ENCODE results near the gene TUT4. TPM values are rescaled to one million over a fixed set of nuclear protein-coding genes. Genes with fewer than 3 reads are reported as not detected.

Gene TUT4
- total and polyA plus RNA-seq, 2 donors (not counting 1 experiment from before 2014, with no cell fraction given): 29.3 to 37.5 TPM

DNA sequence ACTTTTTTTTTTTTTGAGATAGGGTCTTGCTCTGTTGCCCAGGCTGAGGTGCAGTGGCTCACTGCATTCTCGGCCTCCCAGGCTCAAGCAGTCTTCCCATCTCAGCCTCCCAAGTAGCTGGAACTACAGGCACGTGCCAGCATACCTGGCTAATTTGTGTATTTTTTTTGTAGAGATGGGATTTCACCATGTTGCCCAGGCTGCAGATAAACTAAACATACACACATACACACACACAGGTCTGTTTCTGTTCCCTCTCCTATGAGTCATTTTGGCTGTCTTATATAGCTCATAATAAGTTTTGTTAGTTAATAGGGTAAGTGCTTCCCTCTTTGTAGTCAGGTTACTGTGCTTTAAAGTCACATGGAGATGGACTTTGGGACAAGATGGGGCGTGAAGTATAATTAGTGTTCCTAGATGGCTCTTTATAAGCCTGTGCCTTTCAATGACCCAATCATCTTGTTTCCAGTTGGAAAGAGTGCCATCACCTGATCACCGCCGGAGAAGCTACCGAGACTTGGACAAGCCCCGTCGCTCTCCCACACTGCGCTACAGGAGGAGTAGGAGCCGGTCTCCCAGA, 139.4 kb downstream of the TUT4 start:
- H4K20me1 ChIP-seq (ENCODE audit: control insufficient read depth, extremely low read depth, insufficient read depth, low read length): no peaks in the 10 kb centered on the region
- H2AFZ ChIP-seq (ENCODE audit: low read length): no peak overlapping the region
- H3K4me3 ChIP-seq (replicated peaks in 1 of 4; ENCODE audit: control extremely low read depth in 1 of 4, insufficient read depth in 1 of 4, low read depth in 3 of 4, low read length in 4 of 4): no peak overlapping the region
- H3K4me1 ChIP-seq (ENCODE audit: control insufficient read depth, extremely low read depth, insufficient read depth, low read length): no peaks in the 10 kb centered on the region
- no peaks in the 10 kb centered on the region for H3K9me3 ChIP-seq (ENCODE audit: control insufficient read depth, insufficient read depth, low read depth, low read length)
- H3K4me2 ChIP-seq (ENCODE audit: extremely low read depth, insufficient read depth, low read length): no peak overlapping the region
- no peaks in the 10 kb centered on the region for H3K79me2 ChIP-seq (ENCODE audit: control insufficient read depth, insufficient read depth, low read length)
- no peaks in the 10 kb centered on the region for H3K27me3 ChIP-seq (ENCODE audit: control insufficient read depth, insufficient read depth, low read length)
- no peak overlapping the region for H3K9ac ChIP-seq (ENCODE audit: insufficient read depth, low read length)
- no peak for TF ChIP-seq EZH2 (IDR thresholded peaks at IDR 0.05; ENCODE audit: low read length, missing control alignments)
- TF ChIP-seq, protein P1, sequence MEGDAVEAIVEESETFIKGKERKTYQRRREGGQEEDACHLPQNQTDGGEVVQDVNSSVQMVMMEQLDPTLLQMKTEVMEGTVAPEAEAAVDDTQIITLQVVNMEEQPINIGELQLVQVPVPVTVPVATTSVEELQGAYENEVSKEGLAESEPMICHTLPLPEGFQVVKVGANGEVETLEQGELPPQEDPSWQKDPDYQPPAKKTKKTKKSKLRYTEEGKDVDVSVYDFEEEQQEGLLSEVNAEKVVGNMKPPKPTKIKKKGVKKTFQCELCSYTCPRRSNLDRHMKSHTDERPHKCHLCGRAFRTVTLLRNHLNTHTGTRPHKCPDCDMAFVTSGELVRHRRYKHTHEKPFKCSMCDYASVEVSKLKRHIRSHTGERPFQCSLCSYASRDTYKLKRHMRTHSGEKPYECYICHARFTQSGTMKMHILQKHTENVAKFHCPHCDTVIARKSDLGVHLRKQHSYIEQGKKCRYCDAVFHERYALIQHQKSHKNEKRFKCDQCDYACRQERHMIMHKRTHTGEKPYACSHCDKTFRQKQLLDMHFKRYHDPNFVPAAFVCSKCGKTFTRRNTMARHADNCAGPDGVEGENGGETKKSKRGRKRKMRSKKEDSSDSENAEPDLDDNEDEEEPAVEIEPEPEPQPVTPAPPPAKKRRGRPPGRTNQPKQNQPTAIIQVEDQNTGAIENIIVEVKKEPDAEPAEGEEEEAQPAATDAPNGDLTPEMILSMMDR (conservative IDR thresholded peaks at IDR 0.05 in 1 of 2, IDR thresholded peaks at IDR 0.05 in 1 of 2; ENCODE audit: low read depth in 1 of 2, low read length in 2 of 2): no peak
- H3K27ac ChIP-seq (ENCODE audit: insufficient read depth, low read length): no peak overlapping the region
- H3K36me3 ChIP-seq (ENCODE audit: control insufficient read depth, insufficient read depth, low read length): peaks cover 5% of the 10 kb centered on the region
- DNase-seq (ENCODE audit: low read depth in 2 of 2): peak in 1 of 2 donors; percentile 7

DNA sequence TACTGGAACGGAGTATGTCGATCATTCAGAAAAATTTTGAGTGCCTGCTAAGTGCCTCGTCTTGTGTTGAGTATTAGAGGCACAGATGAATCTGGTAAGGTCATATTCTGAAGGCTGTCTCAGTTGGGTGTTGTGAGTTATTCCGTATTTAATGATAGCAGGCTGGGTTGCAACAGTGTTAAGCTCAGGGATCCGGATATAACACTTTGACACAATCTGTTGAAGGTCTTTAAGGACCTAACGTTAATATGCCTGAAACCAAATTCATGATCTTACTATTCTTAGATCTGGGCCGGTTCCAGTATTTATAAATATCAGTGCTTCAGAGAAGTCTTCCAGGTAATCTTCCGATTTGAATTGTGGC, 147.9 kb downstream of the TUT4 start:
- no peaks in the 10 kb centered on the region for H3K9me3 ChIP-seq (ENCODE audit: control insufficient read depth, insufficient read depth, low read depth, low read length)
- H3K36me3 ChIP-seq (ENCODE audit: control insufficient read depth, insufficient read depth, low read length): peaks cover 2% of the 10 kb centered on the region
- H4K20me1 ChIP-seq (ENCODE audit: control insufficient read depth, extremely low read depth, insufficient read depth, low read length): no peaks in the 10 kb centered on the region
- peak overlapping the region; percentile 84 for H3K4me2 ChIP-seq (ENCODE audit: extremely low read depth, insufficient read depth, low read length)
- H3K27me3 ChIP-seq (ENCODE audit: control insufficient read depth, insufficient read depth, low read length): no peaks in the 10 kb centered on the region
- peak overlapping the region; percentile 79 to 100 (median 94) for H3K4me3 ChIP-seq (replicated peaks in 1 of 4; ENCODE audit: control extremely low read depth in 1 of 4, insufficient read depth in 1 of 4, low read depth in 3 of 4, low read length in 4 of 4)
- H3K79me2 ChIP-seq (ENCODE audit: control insufficient read depth, insufficient read depth, low read length): peaks cover 29% of the 10 kb centered on the region
- H3K27ac ChIP-seq (ENCODE audit: insufficient read depth, low read length): peak overlapping the region; percentile 97
- H3K9ac ChIP-seq (ENCODE audit: insufficient read depth, low read length): peak overlapping the region; percentile 89
- no peak for TF ChIP-seq EZH2 (IDR thresholded peaks at IDR 0.05; ENCODE audit: low read length, missing control alignments)
- TF ChIP-seq, protein P1 (conservative IDR thresholded peaks at IDR 0.05 in 1 of 2, IDR thresholded peaks at IDR 0.05 in 1 of 2; ENCODE audit: low read depth in 1 of 2, low read length in 2 of 2): no peak
- no peaks in the 10 kb centered on the region for H3K4me1 ChIP-seq (ENCODE audit: control insufficient read depth, extremely low read depth, insufficient read depth, low read length)
- no peak for DNase-seq (ENCODE audit: low read depth in 2 of 2)
- peak overlapping the region; percentile 94 for H2AFZ ChIP-seq (ENCODE audit: low read length)

DNA sequence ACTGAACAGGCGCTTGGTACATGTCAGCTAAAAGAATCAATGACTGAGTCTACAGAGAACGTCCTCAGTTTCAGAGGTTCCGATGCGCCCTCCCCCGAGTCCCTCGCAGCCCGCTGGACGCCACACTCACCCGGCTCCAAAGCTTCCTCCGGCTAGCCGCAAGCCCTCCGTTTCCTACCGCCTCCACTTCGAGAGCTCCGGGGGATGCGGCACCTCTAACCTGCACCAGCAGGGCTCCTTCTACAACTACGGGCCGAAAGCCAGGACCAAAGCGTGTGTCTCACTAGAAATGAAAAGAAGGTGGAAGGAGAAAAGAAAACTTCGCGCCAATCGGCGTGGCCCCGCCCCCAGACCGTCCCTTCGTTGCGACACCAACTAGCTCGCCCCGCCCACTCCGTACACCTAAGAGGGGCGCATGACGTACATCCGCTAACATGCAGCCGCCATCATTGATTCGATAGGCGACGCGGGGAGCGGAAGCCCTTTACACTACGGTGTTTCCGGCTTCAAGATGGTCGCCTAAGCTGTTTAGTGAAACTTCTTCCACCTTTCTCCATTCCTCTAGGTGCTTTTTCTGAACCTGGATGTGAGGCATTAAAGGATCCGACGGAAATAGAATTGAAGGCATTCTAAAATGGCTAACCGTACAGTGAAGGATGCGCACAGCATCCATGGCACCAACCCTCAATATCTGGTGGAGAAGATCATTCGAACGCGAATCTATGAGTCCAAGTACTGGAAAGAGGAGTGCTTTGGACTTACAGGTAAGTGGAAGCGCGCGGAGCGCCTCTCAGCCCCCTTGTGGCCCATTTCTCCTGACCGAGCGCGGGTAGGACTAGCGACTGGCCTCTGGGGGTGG, 148.5 kb downstream of the TUT4 start, which contains the start of the genes ORC1 and PRPF38A:
Gene ORC1, minus strand, starts transcription at position 308 of the 859 bp plus-strand sequence. CDS start 2,200 bp downstream, outside the sequence.
Gene PRPF38A, plus strand, starts transcription at position 487 of the 859 bp plus-strand sequence. Its CDS starts 148 bp downstream, at position 635.
- Histone ChIP-seq H3K79me2 (ENCODE audit: control insufficient read depth, insufficient read depth, low read length) (peaks cover 29% of the 10 kb centered on the region), H3K4me3 (replicated peaks in 1 of 4; ENCODE audit: control extremely low read depth in 1 of 4, insufficient read depth in 1 of 4, low read depth in 3 of 4, low read length in 4 of 4) (peak within 1 kb of the TSS; percentile 79 to 100 (median 94)), H3K4me1 (ENCODE audit: control insufficient read depth, extremely low read depth, insufficient read depth, low read length) (no peaks in the 10 kb centered on the region), H3K4me2 (ENCODE audit: extremely low read depth, insufficient read depth, low read length) (peak within 1 kb of the TSS; percentile 94), H3K27me3 (ENCODE audit: control insufficient read depth, insufficient read depth, low read length) (no peaks in the 10 kb centered on the region), H2AFZ (ENCODE audit: low read length) (peak within 1 kb of the TSS; percentile 99), H3K27ac (ENCODE audit: insufficient read depth, low read length) (peak within 1 kb of the TSS; percentile 97), H4K20me1 (ENCODE audit: control insufficient read depth, extremely low read depth, insufficient read depth, low read length) (no peaks in the 10 kb centered on the region), H3K36me3 (ENCODE audit: control insufficient read depth, insufficient read depth, low read length) (peaks cover 2% of the 10 kb centered on the region), H3K9ac (ENCODE audit: insufficient read depth, low read length) (peak within 1 kb of the TSS; percentile 89), H3K9me3 (ENCODE audit: control insufficient read depth, insufficient read depth, low read depth, low read length) (no peaks in the 10 kb centered on the region)
- no peak for TF ChIP-seq EZH2 (IDR thresholded peaks at IDR 0.05; ENCODE audit: low read length, missing control alignments)
- TF ChIP-seq, protein P1 (conservative IDR thresholded peaks at IDR 0.05 in 1 of 2, IDR thresholded peaks at IDR 0.05 in 1 of 2; ENCODE audit: low read depth in 1 of 2, low read length in 2 of 2): peak; percentile 63 to 67
- peak; percentile 96 to 97 for DNase-seq (ENCODE audit: low read depth in 2 of 2)
